ENCODE results near the gene ADM2.
"Not testable (repeated sequence)": the region's sequence is repeated elsewhere in the genome, so short reads cannot be mapped to it uniquely, and the experiment has no call there.

Gene ADM2

DNA sequence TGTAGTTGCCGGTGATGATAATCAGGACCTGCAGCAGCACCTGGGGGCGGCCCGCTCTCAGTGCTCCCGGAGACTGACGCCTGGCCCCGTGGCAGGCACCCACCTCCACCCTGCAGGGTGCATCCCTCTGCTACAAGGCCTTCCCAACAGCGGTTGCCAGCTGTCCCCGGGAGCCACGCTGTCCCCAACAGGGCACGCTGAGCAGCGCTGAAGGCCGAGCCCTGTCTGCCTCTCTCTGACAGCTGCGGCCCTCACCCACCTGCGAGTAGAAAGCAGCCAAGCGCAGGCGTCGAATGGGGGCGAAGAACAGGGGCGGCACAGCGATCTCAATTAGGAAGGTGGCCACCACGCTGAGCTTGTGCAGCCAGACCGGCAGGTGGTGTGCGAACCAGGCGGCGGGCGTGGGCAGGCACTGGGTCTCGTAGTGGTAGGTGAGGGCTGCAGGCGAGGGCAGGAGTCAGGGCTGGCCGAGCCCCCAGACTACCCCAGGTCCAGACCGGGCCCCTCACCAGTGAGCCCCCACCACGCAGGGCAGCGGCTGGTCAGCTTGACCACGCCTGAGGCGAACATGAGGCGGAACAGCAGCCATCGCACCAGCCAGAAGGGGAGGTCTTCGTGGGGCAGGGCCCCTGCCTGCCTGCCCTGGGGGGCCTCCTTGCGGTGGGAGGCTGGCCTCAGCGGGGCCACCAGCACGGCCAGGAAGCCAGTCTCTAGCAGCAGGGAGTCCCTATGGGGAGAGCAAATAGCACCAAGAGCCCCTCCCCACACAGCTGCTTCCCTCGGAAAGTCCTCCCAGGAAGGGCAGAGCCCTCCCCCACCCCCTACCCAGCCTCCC is 24.6 kb downstream of the ADM2 start:
- no peak for DNase-seq (ENCODE audit: low read depth in 3 of 3)

DNA sequence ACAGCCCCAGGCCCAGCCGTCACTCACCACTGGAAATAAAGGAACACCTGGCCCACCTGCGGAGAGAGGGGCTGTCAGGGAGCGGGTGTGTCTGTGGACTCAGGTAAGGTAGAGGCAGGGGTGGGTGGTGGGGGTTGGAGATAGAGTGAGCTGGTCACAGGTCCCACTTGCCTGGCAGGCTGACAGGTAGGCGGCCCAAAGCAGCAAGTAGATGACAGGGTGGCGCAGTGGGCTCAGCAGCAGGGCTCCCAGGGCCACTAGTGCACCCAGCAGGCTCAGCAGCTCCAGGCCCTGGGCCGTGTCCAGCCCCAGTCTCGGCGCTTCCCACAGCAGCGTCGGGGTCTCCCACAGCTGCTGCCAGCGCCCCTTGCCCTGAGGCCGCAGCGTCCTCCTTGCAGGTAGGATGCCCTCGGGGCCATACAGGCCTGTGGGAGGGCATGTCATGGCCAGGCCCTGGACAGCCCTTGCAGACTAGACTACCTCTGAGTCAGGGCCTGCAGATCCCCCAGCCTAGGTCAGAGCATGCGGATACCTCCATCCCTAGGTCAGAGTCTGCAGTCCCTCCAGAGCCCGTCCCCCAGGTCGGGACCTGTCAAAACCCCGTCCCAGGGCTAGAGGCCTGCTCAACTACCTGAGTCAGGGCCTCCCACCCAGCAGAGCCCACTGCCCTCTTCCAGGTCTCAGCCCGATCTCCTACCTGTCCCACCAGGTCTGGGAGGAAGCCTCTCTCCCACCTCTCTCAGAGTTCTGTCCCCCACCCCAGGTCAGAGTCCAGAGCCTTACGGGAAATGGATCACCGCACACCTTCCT is 25.5 kb downstream of the ADM2 start:
- no peak for DNase-seq (ENCODE audit: low read depth in 3 of 3)

DNA sequence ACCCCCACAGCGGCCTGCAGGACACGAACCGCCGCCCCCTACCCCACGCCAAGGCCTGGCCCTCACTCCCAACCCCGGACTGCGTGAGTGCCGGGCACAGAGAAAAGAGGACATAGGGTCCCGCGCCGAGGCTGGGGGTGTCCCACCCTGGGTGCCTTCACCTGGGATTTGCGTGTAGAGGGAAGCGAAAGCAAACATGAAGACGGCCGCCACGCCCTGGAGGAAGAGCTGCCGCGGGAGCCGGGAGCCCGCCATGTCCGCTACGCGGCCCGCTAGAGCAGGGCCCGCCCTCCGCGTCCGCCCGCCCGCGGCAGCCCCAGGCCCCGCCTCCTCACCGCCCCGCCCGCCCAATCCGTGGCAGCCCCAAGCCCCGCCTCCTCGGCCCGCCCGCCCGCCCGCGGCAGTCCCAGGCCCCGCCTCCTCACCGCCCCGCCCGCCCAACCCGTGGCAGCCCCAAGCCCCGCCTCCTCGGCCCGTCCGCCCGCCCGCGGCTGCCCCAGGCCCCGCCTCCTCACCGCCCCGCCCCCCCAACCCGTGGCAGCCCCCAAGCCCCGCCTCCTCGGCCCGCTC is 26.2 kb downstream of the ADM2 start, which contains the start of gene LMF2:
TSS of gene LMF2 (minus strand) at position 282 of the 570 bp plus-strand sequence. CDS start at position 255, 27 bp downstream.
- peak; percentile 90 to 93 (median 93) for DNase-seq (ENCODE audit: low read depth in 3 of 3)

DNA sequence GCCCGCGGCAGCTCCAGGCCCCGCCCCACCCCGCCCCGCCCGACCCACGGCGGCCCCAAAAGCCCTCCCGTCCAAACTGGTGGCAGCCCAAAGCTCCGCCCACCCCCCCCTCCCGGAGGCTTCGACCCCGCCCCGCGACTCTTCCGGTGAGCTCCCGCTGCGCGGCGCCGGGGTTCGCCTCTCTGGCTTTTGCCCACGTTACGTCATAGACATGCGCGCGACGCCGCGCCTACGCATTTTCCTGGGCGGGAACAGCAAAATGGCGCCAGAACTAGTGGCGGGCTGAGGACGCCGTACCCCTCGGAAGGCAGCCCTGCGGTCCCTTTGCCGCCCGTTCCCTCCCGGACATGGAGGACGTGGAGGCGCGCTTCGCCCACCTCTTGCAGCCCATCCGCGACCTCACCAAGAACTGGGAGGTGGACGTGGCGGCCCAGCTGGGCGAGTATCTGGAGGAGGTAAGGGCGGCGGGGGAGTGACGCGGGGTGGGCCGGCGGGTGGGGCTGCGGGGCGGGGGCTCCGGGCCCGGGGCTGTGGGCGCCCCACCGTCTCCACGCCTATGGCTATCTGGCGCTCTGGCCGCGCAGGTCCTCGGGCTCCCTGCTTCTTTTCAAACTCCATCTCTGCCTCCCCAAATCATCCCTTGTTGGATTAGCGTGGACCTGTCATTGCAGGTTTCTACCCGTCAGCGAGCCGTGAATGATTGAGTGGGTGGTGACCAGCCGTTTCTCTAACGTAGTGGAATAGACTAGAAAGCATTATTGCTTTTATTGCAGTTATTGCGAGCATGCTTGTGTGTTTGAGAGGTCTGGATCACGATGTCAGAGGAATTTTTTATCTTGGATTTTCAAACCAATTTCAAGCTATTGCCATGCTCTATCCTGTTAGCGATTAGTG is 26.9 kb downstream of the ADM2 start, which contains the start of gene NCAPH2:
TSS of gene NCAPH2 (plus strand) at position 234 of the 894 bp plus-strand sequence. CDS start at position 348, 114 bp downstream.
- DNase-seq (ENCODE audit: low read depth in 3 of 3), result peak; percentile 94 to 97 (median 96)

DNA sequence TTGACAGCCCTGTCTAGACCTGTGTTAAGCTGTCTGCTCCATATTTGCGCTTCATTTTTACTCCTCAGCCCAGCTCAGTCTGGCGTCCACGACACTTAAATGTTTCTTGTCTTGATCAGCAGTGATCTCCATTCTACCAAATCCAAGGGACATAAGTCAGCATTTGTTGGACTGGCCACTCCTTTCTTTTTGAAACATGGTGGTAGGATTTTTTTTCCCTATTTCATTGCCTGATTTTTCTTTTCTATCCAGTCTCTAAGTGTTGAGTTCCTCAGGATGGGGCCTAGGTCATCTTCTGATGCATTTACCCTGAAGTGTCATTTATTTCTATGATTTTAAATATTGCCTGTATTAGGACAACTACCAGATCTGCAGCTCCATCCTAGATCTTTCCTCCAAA is 27.6 kb downstream of the ADM2 start:
- no peak for DNase-seq (ENCODE audit: low read depth in 3 of 3)

DNA sequence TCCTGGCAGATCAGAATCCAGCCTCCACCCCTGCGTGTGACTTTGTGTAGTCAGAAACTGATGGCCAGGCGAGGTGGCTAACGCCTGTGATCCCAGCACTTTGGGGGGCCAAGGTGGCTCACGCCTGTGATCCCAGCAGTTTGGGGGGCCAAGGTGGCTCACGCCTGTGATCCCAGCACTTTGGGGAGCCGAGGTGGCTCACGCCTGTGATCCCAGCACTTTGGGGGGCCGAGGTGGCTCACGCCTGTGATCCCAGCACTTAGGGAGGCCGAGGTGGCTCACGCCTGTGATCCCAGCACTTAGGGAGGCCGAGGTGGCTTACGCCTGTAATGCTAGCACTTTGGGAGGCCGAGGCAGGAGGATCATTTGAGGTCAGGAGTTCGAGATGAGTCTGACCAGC is 31.8 kb downstream of the ADM2 start:
- DNase-seq (ENCODE audit: low read depth in 3 of 3), result no peak

DNA sequence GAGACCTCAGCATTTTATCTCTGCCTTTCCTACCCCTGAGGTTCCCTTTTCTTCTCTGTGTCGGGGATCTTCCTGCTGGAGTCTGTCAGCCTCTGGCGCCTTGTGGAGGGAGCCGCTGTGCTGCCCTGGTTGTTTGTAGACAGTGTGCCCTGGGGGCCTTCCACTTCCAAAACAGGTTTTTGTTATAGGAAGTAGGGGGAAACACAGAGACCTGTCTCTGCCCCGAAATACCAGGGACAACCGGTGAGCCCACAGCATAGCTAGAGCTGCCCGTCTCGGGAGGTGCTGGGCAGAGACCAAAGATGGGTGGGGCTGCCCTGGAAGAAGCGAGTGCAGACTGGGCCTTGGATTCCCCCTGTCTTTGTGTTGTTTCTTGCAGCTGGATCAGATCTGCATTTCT is 34.7 kb downstream of the ADM2 start:
- DNase-seq (ENCODE audit: low read depth in 3 of 3), result no peak

DNA sequence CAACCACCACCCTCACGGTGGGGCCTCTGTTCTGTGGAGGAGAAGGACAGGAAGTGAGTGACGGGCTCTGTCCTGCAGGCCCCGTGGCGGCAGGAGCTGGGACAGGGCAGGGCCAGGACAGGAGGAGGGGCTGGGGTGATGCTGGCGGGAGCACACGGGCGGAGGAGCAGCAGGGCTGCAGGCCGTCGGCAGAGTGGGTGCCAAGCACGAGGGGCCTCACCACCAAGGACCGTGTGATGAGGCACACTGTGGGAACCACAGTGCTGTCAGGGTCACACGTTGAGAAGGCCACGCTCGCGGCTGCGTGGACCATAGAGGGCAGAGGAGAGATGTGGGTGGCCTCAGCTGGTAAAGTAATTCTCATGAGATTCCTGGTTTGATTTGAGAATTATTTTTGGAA is 35.5 kb downstream of the ADM2 start:
- DNase-seq (ENCODE audit: low read depth in 3 of 3), result no peak

DNA sequence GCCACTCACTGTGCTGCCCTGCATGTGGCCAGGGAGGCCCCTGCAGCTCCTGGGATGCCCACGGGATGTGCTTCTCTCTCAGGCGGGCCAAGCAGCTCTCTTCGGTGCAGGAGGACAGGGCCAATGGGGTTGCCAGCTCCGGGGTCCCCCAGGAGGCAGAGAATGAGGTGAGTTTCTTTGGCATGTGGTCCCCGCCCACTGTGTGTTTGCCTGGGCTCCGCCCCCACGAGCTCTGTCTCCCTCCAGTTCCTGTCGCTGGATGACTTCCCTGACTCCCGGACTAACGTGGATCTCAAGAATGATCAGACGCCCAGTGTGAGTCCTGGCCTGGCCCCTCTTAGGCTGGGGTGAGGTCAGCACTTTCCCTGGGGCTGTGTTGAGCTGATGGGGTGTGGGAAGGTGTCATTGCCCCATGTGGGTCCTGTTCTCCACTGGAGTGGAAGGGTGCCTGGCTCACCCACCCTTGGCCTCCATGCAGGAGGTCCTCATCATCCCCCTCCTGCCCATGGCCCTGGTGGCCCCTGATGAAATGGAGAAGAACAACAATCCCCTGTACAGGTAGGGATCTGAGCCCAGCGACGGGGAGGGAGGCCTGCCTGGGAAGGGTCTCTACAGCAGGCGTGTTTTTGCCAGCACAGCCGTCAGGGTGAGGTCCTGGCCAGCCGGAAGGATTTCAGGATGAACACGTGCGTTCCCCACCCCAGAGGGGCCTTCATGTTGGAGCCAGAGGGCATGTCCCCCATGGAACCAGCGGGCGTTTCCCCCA is 36.3 kb downstream of the ADM2 start:
- no peak for DNase-seq (ENCODE audit: low read depth in 3 of 3)

DNA sequence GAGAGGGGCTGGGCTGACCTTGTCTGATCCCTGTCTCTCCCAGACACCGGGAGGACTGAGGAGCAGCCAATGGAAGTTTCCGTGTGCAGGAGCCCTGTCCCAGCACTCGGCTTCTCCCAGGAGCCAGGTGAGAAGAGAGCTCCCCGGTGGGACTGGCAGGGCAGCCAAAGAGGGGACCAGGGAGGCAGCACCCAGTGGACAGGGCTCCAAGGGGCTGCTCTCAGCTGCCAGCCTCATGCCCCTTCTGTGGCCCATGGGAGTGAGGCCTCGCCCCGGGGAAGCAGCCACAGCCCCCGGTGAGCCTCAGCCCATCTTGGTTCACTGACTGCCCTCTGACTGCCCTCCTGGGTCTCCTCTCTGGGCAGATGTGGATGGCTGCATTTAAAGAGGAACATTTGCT is 37.3 kb downstream of the ADM2 start:
- no peak for DNase-seq (ENCODE audit: low read depth in 3 of 3)

DNA sequence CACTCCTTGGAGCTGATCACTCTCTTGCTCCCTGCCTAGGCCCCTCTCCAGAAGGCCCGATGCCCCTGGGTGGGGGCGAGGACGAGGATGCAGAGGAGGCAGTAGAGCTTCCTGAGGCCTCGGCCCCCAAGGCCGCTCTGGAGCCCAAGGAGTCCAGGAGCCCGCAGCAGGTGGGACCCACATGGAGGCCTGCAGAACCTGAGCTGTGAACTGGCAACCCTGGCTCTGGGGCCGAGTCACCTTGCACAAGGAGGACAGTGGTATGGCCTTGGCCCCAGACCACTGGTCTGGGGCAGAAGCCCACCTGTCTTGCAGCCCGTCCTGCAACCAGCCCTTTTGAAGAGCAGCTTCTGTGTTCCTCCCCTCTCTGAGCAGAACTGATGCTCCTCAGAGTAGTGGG is 37.8 kb downstream of the ADM2 start:
- DNase-seq (ENCODE audit: low read depth in 3 of 3), result no peak

DNA sequence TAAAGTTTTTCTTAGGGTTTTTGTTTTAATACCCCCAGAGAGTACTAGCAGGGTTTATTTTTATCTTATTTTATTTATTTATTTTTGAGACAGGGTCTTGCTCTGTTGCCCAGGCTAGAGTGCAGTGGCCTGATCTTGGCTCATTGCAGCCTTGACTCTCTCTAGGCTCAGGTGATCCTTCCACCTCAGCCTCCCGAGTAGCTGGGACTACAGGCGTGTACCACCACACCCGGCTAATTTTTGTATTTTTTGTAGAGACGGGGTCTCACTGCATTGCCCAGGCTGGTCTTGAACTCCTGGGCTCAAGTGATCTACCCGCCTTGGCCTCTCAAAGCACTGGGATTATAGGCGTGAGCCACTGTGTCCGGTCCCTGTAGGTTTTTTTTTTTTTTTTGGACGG is 38.8 kb downstream of the ADM2 start:
- not testable (repeated sequence) for DNase-seq (ENCODE audit: low read depth in 3 of 3)

DNA sequence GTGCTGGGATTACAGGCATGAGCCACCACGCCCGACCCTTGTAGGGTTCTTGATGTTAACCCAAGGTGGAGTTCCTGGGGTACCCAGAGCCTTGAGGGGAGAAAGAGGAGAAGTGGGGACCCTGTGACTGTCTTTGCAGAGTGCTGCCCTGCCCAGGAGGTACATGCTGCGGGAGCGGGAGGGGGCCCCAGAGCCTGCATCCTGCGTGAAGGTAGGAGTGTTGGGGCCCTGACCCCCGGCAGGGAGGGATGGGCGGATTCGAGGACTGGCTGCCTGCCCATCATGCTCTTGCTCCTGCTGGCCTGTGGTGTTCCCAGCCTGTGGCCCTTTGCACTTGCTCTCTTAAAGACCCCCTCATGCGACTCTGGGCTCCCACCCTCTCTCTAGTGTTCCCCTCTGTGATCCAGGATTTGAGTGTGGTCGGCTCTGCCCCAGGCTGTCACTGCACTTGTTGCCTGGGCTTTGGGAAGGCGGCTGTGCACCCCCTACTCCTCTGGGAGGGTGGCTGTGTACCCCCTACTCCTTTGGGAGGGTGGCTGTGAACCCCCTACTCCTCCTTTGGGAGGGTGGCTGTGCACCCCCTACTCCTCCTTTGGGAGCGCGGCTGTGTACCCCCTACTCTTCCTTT is 39.6 kb downstream of the ADM2 start:
- DNase-seq (ENCODE audit: low read depth in 3 of 3), result no peak

DNA sequence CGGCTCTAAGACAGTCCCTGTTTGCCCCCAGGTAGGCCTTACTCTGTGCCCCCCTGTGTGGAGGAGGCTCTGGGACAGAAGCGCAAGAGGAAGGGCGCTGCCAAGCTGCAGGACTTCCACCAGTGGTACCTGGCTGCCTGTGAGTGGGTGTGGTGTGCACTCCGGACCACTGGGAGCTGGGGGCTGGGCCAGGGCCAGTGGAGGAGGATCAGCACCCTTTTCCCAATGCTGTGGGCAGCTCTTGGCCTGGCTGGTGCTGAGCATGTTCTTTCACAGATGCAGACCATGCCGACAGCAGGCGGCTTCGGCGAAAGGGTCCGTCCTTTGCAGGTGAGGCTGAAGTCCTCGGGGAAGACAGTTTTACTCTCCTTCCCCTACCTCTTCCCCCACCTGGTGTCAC is 40.4 kb downstream of the ADM2 start:
- DNase-seq (ENCODE audit: low read depth in 3 of 3), result no peak

DNA sequence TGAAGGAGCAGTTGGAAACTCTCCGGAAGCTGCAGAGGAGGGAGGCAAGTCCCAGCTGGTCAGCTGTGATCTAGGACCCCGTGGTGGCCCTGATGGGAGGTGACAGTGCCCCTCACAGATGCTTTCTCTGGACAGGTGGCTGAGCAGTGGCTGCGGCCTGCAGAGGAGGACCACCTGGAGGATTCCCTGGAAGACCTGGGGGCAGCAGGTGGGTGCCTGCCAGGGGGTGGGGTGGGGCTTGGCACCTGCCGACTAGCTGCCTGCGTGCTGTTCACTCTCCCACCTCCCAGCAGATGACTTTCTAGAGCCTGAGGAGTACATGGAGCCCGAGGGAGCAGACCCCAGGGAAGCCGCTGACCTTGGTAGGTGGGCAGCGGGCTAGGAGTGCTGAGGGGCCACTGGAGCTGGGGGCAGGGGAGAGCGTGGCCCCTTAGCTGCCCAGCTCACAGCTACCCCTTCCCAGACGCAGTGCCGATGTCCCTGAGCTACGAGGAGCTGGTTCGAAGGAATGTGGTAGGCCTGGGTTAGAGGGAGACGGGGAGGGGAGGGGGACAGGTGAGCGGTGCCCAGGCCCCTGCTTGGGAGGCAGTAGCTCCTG is 41.0 kb downstream of the ADM2 start:
- no peak for DNase-seq (ENCODE audit: low read depth in 3 of 3)

DNA sequence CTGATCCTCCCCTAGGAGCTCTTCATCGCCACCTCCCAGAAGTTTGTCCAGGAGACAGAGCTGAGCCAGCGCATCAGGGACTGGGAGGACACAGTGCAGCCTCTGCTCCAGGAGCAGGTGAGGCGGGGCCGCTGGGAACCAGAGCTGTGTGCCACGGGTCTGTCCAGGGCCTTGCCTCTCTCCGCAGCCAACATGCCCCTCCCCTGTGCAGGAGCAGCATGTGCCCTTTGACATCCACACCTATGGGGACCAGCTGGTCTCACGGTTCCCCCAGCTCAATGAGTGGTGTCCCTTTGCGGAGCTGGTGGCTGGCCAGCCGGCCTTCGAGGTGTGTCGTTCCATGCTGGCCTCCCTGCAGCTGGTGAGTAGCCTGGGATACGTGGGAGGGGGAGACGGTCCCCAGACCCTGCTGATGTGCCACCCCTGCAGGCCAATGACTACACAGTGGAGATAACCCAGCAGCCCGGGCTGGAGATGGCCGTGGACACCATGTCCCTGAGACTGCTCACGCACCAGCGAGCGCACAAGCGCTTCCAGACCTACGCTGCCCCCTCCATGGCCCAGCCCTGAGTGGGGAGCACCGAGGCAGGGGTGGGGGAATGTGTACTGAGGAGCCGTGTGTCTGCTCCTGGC is 41.6 kb downstream of the ADM2 start:
- no peak for DNase-seq (ENCODE audit: low read depth in 3 of 3)

DNA sequence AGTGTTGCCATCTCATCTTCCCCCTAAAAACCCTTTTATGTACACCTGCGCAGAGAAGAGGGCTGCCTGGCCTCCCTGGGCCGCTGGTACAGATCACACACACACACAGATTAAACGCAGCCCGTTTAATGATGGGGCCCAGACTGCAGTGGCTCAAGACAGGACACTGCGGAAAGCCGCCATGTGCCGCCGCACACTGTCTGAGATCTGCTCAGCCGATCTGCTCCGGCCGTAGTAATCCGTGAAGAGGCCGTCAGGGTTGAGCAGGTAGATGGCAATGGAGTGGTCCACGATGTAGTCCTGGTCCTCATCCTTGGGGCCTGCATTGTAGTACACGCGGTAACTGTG is 42.1 kb downstream of the ADM2 start:
- DNase-seq (ENCODE audit: low read depth in 3 of 3), result no peak

DNA sequence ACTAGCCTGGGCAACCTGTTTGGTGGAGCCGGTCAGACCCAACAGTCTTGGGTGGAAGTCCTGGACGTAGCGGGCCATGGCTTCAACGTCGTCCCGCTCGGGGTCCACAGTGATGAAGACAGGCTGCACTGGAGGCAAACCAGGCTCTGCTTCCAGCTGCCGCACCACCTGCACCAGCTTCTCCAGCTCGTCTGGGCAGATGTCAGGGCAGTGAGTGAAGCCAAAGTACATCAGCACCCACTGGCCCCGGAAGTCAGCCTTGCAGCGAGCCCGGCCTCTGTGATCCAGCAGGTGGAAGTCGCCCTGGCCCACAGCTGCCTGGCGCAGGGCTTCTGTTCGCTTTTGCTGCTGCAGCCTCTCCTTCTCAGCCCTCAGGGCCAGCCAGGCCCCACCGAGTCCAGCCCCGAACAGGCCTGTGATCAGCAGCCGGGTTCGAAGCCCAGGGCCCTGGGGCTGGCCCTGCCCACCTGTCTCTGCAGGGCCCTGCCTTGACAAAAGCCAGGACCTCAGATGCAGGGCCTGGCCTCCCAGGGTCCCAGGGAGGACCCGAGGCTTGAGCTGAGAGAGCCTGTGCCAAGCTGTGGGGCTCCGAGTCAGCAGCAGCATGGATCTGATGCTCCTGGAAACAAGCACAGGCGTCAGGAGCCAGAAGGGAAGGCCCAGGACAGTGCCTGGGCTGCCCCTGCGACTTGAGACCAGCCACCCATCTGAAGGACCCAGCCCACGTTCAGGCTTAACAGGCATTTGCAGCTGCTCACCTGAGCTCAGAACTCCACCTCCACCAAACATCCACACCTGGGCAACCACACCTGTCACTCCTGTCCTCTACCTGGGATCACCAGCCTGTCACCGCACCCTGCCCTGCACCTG is 42.7 kb downstream of the ADM2 start:
- DNase-seq (ENCODE audit: low read depth in 3 of 3), result no peak

All from stimulated activated CD4-positive, alpha-beta T cell treated with anti-CD3 and anti-CD28 coated beads, TNF-alpha, amount 100 ng/mL, for 4 hours (primary cell).